COLO829 (cell line): ENCODE data around the gene FOSL1.
A peak's percentile ranks its signal among the peaks of the same experiment; 100 is the strongest.

Experiments
- DNase-seq: peaks from one replicate; pipeline ENCODE4 v3.0.0; 2012; ENCODE audit warnings: low spot score

Gene FOSL1

DNA sequence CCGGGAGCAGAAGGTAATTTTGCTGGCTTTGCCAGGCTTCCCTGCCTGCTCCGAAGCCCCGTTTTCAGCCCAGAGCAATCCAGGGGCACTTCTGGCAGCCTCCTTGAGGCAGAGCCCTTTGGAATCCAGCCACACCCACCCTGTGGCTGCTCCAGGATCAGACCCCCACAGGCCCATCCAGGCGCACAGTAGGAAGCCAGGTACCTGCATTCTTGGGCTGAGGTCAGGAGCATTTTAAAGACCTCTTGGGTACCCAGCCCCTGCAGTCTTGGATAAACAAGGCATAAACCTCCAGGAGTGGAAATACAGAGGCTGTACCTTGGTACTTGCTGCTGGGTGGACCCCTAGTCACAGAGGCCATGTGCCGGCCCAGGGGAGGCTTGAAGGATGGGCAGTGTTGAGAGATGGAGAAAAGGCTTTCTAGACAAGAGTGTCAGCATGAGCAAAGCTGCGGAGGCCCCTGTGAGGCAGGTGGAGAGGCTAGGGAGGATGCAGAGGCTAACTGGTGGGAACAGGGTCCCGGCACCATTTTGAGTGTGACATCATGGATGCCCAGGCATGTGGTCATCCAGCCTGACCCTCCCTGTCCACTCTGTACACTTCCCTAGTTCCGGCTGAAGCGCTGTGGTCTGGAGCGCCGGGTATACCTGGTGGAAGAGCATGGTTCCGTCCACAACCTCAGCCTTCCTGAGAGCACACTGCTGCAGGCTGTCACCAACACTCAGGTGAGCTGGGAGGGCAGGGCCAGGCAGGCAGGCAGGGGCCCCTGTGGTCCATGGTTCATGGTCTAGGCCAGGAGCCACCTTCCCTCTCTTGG is 36.1 kb downstream of the FOSL1 start:
- no peak for DNase-seq

DNA sequence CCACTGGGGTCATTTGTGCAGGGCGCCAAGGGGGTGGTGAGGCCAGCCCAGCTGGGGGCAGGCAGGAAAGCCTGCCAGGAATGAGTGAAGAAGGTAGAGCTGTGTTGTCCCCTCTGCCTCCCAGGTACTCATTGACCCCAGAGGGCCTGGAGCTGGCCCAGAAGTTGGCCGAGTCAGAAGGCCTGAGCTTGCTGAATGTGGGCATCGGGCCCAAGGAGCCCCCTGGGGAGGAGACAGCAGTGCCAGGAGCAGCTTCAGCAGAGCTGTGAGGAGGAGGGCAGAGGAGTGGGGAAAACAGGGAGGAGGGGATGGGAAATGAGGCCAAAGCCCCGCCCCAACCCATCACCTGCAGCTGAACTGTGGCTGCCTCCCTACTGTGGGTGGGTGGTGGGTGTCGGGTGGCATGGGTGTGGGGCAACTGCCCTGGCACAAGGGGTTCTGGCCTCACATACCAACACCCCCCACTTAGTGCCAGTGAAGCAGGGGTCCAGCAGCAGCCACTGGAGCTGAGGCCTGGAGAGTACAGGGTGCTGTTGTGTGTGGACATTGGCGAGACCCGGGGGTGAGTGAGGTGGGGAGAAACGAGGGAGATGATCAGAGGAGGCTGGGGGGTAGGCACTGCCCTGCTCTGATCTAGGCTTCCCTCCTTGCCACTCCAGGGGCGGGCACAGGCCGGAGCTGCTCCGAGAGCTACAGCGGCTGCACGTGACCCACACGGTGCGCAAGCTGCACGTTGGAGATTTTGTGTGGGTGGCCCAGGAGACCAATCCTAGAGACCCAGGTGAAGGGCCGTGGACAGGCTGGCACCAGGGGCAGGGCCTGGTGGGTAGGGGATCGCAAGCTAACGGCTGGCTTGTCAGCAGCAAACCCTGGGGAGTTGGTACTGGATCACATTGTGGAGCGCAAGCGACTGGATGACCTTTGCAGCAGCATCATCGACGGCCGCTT is 37.0 kb downstream of the FOSL1 start:
- no peak for DNase-seq

DNA sequence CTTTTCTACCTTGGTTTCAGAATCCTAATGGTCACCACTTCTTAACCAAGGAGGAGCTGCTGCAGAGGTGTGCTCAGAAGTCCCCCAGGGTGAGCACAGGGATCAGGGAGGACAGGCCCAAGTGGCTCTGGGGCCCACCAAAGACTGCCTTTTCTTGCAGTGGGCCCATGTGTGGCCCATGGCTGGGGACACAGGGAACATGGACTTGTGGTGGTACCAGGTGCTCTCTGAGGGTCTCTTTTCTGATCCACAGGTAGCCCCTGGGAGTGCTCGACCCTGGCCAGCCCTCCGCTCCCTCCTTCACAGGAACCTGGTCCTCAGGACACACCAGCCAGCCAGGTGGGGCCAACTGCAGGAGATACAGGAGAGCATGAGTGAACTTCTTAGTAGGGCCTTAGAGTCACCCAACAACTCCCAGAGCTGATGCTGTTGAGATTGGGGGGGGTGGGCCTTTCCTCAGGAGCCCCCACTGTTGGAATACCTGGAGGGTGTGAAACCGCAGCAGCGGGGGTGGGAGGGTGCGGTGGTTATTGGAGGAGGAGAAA is 37.9 kb downstream of the FOSL1 start:
- DNase-seq, result no peak

DNA sequence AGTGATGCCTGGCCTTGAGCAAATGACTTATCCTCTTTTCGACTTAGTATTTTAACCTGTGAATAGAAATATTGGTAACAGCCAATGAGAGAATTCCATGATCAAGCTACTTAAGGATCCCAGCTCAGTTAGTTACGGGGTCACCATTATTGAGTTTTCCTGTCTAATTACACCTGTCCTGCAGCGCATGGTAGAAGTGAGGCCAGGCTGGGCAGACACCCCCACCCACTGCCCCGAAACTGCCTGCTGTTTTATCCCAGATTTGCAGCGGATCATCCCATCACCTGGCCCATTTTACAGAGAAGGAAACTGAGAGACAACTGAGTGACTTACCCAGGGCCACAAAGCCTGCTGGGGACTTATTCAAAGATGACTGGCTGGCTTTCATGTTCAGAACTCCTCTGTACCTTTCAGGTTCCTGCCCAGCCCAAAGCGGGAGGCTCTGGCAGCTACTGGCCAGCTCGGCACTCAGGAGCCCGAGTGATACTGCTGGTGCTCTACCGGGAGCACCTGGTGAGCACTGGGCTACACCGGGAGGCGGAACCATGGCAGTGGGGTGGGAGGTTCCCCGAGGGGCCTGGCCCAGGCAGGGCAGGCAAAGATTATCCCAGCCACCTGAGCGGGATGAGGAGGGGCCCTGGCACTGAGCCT is 38.5 kb downstream of the FOSL1 start:
- DNase-seq, result no peak

DNA sequence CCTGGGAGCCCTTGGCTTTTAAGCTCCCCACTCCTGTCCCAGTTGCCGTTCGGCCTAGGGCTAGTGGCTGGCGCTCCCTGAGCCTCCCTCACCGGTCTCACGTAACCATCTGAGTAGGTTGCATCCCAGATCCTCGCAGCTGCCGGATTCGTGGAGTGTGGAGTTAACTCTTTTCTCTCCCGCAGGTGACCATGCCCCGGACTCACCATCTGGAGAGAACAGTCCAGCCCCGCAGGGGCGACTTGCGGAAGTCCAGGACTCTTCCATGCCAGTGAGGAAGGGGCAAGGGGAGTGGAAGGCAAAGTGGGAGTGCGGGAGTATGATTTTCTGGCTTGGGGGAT is 39.1 kb downstream of the FOSL1 start:
- DNase-seq, result no peak

DNA sequence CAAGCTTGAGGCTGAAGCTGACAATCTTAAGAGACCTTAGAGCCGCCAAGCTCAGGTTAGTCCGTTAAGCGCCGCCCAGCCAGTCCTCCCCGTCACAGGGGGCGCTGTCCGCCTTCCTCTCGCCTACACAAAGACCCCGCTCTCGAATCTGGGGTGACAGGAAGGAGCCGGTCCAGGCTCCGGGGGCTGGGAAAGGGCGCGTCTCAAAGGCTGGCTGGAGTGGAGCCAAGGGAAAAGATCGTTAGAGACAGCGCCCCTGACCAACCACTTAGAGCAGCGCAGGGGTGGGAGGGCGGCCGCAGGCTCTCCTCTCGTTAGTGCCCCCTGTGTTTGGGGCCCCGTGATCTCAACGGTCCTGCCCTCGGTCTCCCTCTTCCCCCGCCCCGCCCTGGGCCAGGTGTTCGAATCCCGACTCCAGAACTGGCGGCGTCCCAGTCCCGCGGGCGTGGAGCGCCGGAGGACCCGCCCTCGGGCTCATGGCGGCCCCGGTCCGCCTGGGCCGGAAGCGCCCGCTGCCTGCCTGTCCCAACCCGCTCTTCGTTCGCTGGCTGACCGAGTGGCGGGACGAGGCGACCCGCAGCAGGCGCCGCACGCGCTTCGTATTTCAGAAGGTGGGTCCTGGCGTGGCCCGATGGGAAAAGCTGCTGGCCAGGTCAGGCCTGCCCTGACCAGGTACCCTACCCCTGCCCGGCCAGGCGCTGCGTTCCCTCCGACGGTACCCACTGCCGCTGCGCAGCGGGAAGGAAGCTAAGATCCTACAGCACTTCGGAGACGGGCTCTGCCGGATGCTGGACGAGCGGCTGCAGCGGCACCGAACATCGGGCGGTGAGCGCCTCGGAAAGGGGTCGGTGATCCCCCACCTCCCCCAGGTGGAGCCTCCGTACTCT is 39.7 kb downstream of the FOSL1 start, which contains the start of gene MUS81:
Gene MUS81 (plus strand): TSS at position 156 of the 887 bp plus-strand sequence. CDS start 321 bp downstream, at position 477.
- peak; percentile 86 for DNase-seq

DNA sequence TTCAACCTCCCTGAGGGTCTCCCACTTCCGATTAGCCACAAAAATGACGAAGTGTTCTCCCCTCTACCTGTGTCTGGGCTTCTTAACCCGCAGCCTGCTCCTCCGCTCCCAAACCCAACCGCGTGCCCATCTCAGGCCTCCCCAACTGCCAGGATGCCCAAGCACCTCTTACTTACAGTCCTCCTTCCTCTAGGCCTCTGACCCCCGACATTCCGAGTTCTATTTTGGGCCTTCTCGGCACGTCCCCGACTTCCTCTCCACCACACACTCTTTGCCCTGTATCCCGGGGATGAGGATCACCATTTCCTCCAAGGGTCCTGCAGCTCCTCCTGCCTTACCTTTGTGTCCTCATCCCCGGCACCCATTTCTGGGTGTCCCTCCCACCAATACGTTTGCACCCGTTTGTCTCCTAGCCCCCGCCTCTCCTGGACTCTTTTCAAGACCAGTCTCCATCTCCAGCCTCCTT is 40.3 kb downstream of the FOSL1 start:
- no peak for DNase-seq

DNA sequence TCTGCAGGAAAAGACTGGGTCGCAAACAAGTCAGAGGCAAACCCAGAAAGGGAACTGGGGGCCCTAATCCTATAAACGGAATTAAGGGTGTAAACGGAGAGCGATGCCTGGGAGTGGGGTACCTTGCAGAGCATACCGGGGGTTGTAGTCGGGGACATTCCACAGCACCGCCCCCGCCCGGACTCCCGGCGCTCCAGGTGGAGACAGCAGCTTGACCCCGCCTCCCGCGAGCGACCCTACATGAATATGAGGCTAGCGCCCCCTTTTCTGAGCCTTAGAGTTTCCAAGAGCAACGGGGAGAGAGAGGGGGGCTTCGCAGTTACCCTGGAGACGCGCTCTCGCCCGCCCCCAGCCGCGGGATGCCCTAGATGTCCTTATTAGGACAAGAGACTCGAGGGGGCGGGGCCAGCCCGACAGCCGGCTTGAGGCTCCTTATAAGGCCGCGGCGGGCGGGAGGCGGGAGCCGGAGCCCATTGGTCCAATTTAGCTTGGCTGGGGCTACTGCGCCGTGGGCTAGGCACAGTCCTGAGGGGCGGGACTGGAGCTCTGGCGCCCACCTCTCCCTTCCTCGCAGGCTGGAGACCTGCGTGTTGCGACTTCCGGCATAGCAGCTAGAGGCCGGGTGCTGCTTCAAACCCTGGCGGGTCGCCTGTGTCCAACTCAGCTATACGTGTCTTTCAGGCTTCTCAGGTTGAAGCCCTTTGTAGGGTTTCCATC is 40.9 kb downstream of the FOSL1 start:
- peak; percentile 94 for DNase-seq

DNA sequence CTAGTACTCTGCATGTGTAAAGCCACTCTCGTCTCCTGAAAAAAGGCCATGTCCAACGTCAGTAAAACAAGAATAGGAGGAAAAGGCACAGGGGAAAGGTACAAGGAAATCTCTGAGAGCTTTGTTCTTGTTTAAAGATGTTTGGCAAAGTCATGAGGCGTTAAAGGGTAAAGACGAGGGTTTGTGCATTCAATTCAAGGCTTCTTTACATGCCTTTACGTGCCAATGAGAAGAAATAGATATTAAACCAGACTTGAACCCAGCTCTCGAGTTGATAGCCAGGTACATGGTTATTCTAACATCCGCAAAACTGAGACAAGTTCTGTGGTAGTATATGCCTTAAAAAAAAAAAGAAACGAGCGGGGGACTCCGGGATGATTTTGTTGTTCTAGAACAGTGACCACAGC is 41.5 kb downstream of the FOSL1 start:
- DNase-seq, result no peak

DNA sequence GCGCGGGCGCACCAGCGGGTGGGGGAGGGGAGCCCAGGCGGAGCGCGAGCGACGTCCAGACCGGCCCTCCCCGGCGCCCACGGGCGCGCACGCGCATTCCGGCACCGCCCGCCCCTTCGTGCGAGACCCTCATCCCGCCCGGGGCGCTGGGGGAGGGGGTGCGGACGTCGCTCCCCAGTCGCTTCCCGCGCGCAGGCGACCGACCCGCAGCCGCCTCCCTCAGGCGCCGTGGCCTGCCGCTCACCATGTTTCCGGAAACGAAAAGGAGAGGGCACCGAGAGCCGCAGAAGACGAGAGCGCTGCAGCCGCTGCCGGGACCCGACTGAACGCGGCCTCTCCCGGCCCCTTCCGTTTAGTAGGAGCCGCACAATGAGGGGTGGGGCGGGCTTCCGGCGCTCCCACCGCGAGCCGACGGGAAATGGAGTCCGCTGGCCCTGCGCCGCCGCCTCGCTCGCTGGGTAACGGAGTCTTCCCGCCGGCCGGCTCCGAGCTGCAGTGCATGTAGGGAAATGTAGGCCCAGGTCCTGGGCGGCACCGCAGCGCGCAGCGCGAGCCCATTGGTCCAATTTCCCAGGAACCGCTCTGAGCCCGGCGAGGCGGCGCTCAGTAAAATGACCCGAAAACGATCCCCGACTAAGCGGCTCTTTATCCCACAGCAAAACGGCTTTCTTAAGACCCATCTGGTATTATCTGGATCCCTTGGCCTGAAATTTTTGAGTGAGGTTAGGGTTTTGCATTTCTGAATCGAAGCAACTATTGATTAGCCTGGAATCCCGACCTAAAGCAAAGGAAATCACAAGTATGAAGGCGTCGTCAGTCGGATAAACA is 42.1 kb downstream of the FOSL1 start, which contains the start of gene CFL1:
Gene CFL1 (minus strand): TSS at position 328 of the 828 bp plus-strand sequence. CDS start 81 bp downstream, at position 247.
- peak; percentile 89 for DNase-seq

DNA sequence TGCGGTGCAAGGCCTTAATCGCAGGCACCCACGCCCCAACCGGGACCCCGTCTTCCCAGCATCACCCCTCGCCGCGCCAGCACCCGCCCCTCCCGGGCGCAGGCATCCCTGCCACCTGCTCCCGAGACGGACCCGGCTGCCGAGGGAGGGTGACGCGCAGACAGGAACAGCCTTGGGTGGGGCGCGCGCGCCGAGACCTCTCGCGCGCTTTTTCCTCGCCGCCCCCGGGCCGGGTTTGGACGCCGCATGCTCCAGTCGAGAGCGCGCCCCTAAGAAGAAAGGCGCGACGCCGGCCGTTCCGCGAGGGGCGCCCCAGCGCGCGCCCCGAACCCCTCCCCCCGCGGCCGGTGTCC is 42.7 kb downstream of the FOSL1 start:
- no peak for DNase-seq

DNA sequence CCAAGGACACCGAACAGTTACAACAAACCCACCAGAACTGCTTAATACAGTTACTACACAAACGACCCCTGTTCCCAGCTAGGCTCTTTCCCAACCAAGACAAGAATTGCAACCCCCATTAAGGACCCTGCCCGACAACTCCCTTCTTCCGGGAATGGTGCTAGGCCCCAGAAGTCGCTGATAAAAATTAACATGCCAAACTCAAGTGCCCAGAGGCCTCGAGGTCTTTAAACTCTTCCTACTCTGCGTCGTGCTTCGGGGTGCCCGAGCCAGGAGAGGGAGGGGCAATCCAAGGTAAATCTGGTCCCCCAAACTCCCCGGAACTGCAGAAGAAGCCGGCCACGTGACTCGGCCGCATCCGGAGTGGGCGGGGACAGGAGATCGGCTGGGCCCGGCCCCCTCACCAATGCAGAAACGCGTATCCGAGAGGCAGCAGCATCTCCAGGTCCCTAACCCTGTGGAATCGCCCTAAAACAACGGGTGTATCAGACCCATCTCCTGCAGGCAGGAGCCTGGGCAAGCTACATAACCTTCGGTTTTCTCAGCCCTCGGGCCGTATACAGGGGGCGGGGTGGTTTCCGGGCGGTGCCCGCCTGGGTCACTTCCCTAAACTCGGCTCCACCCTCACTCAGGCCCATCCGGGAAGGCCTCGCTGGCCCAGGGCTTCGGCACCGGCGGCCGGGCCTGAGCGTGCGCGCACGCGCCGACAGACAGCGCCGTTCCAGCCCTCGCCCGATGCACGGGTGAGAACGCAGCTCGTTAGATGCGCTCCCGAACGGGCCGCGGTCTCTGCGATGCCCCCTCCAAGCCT is 43.3 kb downstream of the FOSL1 start:
- DNase-seq, result no peak

DNA sequence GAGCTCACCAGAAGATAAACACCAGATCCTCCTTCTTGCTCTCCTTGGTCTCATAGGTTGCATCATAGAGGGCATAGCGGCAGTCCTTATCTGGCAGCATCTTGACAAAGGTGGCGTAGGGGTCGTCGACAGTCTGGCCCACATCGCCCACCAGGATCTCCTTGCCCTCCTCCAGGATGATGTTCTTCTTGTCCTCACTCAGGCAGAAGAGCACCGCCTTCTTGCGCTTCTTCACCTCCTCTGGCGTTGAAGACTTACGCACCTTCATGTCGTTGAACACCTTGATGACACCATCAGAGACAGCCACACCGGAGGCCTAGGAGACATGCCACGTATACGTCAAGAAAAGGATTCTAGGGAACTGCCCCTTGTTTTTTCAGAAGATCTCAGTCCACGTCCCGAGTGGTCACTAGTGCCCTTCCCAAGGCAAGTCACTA is 44.2 kb downstream of the FOSL1 start:
- DNase-seq, result no peak

DNA sequence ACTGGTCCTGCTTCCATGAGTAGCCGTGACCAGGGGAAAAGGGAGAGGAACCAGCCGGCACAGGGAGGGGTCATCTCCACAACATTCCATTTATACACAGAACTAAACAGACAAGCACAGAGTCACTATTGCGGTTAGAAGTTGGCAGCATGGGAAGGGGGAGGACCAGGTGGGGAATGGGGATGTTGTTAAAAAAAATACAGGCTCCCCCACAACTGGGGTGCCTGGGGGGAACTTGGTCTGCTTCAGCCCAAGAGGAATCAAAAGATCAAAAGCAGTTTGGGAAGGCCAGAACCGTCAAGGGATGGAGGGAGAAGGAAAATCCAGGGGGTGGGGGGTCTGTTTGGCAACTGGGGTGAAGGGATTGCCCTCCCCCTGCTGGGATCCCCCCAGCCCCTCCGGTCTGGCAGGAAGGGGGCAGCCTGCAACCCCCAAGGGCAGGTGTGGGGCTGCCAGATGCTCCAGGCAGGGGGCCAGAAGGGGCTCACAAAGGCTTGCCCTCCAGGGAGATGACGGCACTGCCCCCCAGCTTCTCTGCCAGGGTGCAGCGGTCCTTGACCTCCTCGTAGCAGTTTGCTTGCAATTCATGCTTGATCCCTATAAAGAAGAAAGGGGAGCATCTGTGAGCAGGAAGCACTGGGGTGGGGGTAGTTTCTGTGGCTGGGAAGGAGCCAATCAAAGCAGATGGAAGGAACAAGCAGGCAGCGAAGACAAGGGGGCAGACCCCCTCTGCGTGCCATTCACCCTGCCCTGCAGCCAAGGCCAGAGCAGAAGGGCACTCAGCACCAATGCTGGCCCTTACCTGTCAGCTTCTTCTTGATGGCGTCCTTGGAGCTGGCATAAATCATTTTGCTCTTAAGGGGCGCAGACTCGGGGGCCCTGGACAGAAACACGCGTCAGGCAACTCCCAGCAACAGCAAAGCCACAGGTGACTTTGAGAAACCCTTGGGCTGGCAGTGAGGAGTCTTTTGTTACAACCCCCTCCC is 45.0 kb downstream of the FOSL1 start:
- no peak for DNase-seq

DNA sequence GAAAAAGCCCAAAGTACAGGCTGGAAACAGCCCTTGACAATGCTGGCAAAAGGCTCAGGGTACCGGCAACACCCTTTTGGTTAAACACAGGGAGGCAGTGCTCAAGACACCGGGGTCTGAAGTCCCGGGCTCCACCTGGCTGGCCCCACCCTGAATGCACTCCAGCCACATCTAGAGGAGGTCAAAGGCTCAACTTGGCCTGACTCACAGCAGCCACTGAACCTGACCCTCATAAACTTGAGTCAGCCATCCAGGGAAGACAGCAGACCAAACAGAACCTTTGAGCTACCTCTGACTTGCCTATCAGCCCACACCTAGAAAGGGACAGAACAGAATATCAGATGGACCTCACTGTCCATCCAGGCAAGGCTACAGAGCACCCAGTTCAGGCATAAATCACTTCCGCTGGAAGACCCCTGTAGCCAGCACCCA is 46.0 kb downstream of the FOSL1 start:
- DNase-seq, result no peak

DNA sequence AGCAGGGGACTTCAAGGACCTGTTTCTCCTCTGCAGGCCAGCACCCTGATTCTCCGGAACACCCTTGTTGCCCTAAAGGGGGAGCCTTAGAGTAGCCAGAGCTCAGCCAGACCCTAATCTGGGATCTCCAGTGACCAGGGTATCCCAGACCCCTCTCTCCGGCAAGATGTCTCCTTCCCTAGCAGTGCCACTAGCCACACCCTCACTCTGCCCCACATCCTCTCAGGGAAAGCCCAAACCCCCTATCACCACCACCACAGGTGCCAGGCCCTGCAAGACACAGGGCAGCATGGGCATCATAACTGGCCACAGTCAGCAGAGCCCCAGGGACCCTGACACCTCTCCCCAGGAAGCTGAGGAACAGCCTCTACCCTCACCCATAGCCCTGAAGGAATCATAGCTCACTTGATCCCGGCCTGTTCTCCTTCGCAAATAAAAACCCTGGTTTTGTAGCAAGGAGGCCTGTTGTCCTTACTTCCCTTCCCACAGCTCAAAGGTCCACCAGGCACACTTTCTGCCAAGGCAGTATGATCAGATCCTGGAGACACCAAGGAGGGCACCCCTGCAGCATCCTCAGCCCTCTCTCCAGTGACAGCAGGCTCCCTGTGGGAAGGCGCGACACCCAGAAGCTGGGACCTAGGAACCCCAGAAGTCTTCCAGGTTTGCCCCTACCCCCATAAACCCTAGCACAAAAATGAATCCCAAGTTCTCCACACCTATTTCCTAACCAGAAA is 46.8 kb downstream of the FOSL1 start:
- DNase-seq, result no peak
